ENCODE measurements around the gene PLA2G6.
"Not testable (repeated sequence)": the region's sequence is repeated elsewhere in the genome, so short reads cannot be mapped to it uniquely, and the experiment has no call there.

PLA2G6 gene

DNA sequence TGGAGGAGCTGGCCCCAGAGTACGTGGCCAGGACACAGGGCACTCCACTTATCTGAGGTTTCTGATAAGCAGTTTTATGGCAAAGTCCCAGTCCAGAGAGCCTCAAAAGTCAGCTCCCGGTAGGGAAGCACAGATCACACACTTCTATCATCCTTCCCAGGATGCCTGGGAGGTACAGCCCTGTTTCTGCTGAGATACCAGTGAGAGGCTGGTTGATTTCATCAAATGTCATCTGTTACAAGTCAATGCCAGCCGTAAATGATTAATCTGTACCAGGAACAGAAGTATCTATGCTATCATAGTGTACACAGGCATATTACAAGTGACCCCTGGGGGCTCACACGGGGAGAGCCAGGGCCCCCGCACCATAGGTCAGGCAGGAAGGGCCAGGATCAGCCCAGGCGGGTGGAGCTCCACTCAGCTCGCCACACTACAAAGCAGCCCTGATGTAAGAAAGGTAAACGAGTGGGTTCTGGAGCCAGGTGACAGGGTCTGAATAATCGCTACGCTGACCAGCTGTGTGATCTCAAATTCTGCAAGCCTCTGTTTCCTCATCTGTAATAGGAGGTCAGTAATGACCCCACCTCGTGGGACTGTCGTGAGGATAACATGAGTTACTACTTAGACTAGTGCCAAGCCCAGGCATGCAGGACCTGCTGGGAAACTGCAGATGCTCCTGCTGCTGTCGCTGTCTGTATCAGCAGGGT lies 17.6 kb downstream of the PLA2G6 start:
- no peak for DNase-seq (ENCODE audit: low spot score)

DNA sequence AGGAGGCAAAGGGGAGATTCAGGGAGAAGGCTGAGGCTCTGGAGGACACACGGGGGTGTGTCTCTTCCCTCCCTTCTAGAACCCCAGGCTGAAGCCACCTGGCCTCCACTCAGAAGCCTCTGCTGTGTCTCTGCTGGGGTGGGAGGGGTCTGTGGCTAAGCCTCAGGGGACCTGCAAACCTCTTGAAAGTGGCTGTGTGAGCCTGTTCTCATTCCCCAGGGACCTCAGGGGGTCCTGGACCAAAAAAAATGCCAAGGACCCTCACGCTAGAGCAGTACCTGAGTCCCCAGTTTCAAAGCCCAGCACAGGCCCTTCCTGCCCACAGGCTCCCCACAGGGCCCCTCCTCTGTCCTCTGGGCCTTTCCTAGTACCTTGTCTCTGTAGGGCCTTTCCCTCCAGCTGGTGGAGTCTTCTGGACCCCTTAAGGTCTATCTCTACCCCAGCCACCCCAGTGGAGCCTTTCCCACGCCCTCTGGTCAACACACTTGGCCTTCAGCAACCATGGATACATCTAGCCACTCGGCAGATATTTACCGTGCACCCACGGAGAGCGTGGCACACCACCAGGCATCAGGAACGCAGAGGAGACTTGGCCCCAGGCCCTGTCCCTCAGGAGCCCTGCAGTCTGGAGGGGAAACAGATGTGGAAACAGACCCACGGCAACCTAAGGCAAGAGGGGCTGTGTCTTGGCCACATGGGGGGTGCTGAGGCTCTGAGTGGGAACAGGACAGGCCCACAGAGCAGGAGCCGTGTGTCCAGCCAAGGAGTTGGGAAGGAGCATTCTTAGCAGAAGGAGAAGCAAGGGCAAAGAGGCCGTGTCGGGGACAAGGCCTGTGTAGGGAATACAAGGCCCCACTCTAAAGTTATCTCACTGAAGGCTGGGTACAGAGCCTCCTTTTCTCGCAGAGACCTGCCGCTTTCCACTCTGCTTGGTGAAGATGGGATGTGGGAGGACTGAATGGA lies 18.5 kb downstream of the PLA2G6 start:
- no peak for DNase-seq (ENCODE audit: low spot score)

DNA sequence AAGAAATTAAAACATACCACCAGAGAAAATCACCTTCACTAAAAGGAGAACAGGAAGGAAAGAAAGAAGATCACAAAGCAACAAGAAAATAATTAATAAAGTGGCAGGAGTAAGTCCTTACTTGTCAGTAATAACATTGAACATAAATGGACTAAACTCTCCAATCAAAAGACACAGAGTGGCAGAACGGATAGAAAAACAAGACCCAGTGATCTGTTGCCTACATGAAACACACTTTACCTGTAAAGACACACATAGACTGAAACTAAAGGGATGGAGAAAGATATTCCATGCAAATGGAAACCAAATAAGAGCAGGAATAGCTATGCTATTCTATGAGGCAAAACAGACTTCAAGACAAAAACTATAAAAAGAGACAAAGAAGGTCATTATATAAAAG lies 25.9 kb downstream of the PLA2G6 start:
- DNase-seq (ENCODE audit: low spot score): no peak

DNA sequence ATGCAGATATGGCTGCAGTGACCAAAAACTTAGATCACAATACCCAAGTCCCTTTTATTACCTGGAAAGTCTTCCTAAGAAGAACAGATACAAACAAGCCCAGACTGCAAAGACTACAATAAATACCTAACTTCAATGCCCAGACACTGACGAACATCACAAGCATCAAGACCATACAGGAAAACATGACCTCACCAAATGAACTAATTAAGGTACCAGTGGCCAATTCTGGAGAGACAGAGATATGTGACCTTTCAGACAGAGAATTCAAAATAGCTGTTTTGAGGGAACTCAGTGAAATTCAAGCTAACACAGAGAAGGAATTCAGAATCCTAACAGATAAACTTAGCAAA lies 27.1 kb downstream of the PLA2G6 start:
- DNase-seq (ENCODE audit: low spot score): not testable (repeated sequence)

DNA sequence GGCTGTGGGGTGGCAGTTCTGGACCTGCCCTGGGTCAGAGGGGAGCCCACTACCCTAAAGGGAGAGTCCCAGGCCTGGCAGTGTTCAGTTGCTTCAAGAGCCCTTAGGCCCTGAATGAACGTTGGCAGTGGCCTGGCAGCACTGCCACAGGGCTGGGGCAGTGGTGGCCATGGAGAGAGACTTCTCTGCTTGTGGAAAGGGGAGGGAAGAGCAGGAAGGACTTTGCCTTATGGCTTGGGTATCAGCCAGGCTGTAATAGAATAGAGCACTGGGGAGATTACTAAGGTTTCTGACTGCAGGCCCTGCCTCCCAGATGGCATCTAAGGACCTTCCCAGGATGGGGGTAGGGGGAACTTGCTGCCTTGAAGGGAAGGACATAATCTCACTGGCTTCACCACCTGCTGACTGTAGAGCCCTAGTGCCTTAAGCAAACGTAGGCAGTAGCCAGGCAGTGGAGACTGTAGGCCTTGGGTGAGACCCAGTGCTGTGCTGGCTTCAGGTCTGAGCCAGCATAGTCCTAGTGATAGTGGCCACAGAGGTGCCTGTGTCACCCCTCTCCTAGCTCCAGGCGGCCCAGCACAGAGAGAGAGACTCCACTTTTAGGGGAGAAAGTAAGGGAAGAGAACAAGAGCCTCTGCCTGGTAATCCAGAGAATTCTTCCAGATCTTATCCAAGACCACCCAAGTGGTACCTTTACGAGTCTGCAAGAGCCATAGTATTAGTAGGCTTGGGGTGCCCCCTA lies 27.6 kb downstream of the PLA2G6 start:
- no peak for DNase-seq (ENCODE audit: low spot score)

DNA sequence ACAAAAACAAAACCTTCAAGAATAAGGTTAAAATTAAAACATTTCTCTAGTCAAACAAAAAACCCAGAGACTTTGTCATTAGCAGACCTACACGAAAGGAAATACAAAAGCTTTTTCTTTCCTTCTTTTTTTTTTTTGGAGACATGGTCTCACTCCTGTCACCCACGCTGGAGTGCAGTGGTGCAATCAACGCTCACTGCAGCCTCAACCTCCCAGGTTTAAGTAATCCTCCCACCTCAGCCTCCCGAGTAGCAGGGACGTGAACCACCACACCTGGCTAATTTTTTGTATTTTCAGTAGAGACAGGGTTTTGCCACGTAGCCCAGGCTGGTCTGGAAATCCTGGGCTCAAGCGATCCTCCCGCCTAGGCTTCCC lies 30.5 kb downstream of the PLA2G6 start:
- no peak for DNase-seq (ENCODE audit: low spot score)

DNA sequence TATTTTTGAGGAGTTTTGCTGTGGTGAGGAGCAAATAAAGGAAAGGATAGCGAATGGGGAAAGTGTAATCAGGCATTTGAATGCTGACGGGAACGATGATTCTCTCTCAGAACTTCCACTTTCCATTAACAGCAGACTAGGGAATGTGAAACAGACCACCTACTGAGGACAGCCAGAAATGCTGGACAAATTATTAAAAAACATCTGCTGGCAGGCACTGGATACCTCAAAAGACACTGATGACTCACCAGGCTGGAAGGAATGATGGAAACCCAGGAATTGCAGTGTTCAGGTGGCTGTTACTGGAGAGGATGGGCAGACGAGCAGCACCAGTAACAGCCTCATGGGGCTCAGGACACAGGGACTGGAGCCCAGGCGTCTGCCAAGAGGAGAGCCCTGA lies 33.4 kb downstream of the PLA2G6 start:
- DNase-seq (ENCODE audit: low spot score): no peak

DNA sequence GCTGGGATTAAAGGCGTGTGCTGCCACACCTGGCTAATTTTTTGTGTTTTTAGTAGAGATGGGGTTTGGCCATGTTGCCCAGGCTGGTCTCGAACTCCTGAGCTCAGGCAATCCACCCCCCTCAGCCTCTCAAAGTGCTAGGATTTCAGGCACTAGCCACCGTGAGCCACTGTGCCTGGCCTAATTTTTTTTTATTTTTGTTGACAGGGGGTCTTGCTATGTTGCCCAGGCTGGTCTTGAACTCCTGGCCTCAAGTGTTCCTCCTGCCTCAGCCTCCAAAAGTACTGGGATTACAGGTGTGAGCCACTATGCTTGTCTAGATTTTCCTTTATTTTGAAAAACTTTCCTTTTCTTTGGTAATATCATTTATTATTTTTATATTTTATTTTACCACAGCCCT lies 35.5 kb downstream of the PLA2G6 start:
- DNase-seq (ENCODE audit: low spot score): not testable (repeated sequence)

DNA sequence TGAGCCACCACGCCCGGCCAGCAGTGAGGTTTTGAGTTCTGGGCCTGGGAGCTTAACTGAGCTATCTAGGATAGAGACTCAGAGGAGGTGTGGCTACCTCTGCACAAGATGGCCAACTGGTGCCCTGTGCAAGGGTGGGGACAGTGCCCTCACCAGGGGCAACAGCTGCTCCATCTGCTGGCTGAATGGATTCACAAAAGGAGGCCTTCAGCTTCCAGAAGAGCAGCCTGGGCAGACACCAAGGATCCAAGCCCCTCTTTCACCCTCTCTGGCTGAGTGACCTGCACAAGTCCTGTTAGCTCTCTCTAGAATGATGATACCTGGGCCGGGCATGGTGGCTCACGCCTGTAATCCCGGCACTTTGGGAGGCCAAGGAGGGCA lies 37.6 kb downstream of the PLA2G6 start:
- DNase-seq (ENCODE audit: low spot score): no peak

DNA sequence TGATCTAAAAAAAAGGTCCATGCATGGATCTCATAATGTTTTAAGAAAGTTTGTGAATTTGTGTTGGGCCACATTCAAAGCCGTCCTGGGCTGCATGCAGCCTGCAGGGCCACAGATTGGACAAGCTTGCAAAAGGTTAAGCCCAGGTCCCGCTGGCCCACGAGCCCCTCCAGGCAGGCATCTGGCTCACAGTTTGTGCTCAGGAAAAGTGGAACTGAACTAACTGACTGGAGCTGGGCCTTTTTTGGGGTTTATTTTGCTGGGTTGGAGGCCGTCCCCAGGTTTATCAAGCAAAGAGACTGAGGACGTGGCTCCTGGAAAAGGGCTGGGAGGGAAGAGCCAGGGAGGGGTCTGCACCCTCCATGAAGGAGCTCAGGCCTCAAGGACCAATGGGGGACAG lies 39.0 kb downstream of the PLA2G6 start:
- DNase-seq (ENCODE audit: low spot score): no peak

DNA sequence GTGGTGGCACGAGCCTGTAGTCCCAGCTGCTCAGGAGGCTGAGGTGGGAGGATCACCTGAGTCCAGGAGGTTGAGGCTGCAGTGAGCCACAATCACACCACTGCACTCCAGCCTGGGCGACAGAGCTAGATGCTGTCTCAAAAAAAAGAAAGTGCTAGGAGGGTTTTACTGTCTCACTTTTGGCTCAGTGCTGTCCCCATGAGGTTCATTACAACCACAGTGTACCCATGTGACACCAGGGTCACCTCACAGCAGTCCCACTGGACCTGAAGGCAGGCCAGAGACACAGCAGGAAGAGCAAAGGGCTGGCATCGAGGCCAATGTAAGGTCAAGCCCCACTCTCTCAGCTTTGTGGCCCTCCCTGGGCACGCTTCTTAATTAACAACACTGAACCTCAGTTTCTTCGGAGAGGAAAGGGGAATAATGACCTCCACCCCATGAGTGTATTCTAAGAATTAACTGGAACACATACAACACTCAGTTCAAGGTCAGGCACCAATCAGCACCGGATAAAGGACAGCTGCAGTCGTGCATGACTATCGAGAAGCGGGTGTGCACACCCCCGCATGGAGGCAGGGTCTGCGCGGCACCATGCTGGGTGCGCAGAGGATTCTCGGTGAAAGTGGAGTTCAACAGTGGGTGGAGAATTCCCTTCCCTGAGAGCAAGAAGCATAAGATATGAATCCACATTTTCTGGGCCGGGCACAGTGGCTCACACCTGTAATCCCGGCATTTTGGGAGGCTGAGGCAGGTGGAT lies 40.2 kb downstream of the PLA2G6 start:
- no peak for DNase-seq (ENCODE audit: low spot score)

DNA sequence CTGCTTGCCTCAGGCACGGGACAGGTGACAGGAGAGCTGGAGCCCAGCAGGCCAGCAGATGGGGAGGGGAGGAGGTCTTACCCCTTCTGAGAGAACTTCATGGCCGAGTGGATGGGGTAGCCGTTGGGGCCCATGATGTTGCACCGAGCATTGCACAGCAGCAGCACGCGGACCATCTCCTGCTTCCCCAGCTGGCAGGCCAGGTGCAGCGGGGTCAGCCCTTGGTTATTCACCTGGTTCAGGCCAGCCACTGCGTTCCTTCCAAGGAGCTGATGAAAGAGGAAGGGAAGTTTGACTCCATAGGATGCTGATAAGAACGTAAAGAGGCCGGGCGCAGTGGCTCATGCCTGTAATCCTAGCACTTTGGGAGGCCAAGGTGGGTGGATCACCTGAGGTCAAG lies 41.7 kb downstream of the PLA2G6 start:
- DNase-seq (ENCODE audit: low spot score): no peak

DNA sequence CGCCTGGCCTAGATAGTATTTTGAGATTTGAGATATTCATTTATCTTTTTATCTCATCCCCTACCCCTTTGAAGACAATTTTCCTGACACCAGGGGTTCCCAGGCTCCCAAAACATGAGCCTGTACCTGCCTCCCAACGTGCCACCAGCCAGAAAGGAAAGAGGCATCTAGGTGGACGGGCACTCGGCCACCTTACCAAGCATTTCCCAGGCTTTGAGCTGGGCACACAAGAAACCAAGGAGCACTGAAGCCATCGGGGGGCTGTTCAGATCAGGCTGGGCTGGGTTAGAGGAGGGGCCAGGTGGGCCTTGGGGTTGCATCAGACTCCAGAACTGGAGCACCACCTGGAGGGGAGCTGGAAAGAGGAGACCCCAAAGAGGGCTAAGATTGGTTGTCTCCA lies 42.7 kb downstream of the PLA2G6 start:
- DNase-seq (ENCODE audit: low spot score): no peak

DNA sequence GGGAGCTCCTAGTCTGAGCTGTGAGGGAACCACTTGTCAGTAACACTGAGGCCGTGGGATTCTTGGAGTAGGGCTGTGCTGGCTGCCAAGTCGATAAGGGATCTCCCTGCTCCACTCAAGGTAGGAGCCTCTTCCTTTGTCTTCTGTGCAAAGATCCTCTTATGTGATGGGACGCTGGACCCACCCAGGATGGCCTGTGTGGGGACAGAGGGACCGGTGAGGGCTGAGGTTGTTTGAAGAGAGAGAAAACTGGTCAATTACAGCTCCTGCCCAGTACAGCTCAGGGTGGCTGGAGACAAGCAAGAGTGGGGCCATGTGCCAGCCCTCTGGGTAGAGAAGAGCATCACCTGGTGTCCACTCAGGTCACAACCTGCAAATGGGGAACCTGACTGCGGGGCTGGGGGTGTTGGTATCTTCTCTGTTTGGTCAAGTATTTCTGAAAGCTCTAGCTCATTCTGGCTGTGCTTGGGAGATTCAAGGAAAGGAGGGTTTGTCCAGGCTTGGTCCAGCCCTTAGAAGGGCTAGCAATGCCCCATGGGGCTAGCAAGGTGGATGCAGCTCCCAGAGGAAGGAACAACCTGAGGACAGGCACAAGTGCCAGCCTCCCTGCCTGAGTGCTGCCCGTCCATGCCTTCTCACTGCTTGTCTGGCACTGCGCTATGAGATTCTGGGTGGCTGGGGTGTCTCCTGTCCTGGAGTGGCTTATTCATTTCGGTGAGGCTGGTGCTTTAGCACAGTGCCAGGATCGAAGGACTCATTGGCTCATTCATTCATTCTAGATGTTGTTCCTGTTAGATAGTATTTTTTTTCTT lies 43.5 kb downstream of the PLA2G6 start:
- no peak for DNase-seq (ENCODE audit: low spot score)

DNA sequence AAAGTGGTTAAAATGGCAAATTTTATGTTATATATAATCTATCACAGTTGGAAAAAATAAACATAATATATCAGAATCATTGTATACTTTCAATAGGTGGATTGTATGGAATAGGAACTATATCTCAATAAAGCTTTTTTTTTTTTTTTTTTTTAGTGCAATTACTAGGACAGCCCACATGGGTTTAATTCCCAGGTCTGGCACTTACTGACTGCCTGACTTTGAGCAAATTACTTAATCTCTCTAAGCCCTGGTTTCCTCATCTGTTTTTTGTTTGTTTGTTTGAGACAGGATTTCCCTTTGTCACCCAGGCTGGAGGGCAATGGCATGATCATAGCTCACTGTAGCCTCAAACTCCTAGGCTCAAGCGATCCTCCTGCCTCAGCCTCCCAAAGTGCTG lies 45.0 kb downstream of the PLA2G6 start:
- DNase-seq (ENCODE audit: low spot score): no peak

DNA sequence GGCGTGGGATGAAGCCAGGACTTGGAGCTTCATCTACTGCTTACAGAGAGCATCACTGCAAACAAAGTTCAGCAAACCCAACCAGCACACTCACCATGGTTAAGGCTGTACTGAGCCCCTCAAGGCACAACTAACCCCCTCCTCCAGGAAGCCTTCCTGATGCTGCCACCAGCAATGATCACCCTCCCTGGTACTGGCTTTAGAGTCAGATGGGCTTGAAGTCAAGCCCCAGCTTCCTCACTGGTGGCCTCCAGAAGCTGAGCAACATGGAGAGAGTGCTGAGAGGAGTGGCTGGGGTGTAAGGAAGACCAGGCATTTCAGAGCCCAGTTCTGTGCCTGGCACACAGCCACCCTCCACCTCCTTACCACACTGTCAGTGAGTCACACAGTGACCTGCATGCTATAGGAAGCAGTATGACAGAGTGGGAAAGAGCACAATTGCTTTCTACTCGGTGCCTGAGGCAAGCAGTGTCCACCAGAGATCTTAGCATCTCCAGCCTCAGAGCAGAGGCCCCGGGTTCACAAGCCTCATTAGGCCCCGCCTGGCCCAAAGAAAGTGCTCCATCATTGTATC lies 46.4 kb downstream of the PLA2G6 start:
- DNase-seq (ENCODE audit: low spot score): peak; percentile 88

DNA sequence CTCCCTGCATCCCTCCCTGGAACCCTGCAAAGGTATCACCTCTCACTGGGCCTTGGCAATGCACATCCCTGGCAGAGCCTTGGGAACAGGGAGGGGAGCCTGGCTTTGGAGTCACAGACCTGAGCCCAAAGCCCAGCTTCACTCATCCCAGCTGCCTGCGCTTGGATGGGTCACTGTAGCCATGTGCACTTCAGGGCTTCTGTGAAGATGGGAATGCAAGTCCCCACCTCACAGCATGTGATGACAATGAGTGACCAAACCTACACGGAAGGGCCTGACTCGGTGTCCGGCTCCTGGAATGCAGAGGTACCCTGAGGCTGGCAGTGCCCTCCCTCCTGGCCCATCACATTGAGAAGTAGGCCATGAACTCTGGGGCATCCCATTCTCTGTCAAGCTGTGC lies 48.3 kb downstream of the PLA2G6 start:
- DNase-seq (ENCODE audit: low spot score): no peak

DNA sequence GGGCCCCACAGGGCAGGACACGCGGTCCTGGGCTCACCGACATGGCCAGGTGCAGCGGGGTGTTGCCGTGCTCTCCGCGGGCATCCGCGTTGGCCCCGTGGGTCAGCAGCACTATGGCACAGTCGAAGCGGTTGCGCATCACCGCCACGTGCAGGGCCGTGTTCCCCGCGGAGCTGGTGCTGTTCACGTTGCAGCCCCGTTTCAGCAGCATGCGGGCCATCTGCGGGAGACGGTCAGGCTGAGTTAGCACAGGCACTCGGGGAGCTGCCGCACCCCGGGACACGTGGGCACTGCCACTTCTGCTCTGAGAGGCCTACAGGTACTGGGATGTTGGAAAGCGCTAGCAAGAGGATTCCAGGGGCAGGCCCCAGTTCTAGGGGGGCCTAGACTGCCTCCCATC lies 48.8 kb downstream of the PLA2G6 start:
- DNase-seq (ENCODE audit: low spot score): no peak

DNA sequence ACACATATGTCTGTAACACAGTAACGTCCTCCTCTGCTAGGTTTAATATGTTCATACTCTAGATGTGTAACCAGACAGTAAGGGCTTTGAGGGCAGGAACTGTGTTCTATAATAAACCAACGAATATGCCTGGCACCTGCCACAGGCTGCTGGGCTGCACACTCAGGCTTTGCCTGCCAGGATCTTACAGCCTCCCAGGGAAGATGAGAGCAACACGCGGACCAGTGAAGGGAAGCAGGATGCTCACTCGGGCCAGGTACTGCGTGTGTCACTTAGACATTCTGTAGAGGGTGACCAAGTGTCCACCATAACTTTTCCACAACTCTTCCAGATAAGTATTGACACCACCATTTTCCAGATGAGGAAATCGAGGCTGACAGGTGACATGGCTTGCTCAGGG lies 49.5 kb downstream of the PLA2G6 start:
- DNase-seq (ENCODE audit: low spot score): no peak

DNA sequence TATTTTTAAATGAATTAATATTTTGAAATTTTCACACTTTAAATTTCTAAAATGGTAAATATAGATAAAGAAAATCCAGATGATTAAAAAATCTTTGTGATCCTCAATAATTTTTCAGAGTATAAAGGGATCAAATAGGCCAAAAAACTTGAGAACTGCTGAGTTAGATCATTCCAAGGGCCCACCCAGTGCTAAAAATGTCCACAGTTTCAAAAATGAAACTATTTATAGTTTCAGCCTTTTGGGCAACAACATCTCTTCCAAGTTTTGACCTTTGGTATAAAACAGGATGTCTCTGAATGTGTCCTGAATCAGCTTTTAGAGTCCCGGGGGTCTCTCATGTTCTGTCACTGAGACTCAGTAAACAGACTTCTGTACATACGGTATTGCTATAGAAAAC lies 50.2 kb downstream of the PLA2G6 start:
- DNase-seq (ENCODE audit: low spot score): peak; percentile 45

DNA sequence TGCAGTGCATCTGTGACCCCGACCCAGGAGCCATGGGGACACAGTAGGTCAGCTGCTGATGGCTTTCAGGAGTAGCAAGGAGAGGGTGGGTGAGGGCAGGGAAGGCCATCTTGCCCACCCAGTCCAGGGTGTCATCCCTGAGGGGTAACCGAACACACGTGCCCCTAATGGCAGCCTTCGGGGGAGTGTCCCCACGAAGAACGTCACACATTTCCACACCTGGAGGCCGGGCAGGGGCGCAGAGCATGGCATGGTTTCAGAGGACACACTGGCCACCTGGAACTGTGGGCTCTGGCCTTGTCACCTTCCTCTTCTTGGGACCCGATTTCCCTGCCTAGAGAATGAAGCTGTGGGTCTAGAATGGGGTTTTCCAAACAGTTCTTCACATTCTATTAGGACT lies 51.8 kb downstream of the PLA2G6 start:
- DNase-seq (ENCODE audit: low spot score): no peak

All from hepatic stellate cell (primary cell).